ENCODE results near the gene MKRN1.
"Not testable (repeated sequence)": the region's sequence is repeated elsewhere in the genome, so short reads cannot be mapped to it uniquely, and the experiment has no call there.

Gene MKRN1, protein sequence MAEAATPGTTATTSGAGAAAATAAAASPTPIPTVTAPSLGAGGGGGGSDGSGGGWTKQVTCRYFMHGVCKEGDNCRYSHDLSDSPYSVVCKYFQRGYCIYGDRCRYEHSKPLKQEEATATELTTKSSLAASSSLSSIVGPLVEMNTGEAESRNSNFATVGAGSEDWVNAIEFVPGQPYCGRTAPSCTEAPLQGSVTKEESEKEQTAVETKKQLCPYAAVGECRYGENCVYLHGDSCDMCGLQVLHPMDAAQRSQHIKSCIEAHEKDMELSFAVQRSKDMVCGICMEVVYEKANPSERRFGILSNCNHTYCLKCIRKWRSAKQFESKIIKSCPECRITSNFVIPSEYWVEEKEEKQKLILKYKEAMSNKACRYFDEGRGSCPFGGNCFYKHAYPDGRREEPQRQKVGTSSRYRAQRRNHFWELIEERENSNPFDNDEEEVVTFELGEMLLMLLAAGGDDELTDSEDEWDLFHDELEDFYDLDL

DNA sequence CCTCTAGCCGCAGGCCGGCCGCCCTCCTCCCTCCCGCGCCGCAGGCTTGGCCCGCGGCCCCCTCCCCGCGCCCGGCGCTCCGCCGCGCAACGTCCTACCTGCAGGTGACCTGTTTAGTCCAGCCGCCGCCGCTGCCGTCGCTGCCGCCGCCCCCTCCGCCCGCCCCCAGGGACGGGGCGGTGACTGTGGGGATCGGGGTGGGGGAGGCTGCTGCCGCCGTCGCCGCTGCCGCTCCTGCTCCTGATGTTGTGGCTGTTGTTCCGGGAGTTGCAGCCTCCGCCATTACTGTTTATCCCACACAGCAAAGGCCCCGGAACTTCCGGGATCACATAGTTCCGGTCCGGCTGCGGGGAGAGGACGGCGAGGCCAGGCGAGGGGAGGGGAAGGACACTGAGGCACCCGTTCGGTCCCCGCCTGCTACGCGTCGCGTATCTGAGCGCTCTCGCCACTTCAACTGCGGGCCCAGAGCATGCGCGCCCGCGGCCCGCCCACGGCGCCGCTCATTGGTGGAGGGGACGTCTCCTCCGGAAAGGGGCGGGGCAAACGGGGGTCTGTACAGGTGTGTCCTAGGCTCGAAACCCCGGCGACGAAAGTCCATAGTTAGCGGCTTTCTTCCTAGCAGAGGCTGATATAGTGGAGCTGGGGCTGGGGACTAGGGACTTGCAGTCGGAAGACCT lies at the start of gene MKRN1:
Gene MKRN1 (minus strand): TSS at position 444 of the 677 bp plus-strand sequence. CDS start 161 bp downstream, at position 283.
- TF ChIP-seq ZNF274 (IDR thresholded peaks at IDR 0.05; ENCODE audit: low read depth, low read length), result no peak
- peak within 1 kb of the TSS; percentile 94 for H3K4me3 ChIP-seq (ENCODE audit: low read length)

DNA sequence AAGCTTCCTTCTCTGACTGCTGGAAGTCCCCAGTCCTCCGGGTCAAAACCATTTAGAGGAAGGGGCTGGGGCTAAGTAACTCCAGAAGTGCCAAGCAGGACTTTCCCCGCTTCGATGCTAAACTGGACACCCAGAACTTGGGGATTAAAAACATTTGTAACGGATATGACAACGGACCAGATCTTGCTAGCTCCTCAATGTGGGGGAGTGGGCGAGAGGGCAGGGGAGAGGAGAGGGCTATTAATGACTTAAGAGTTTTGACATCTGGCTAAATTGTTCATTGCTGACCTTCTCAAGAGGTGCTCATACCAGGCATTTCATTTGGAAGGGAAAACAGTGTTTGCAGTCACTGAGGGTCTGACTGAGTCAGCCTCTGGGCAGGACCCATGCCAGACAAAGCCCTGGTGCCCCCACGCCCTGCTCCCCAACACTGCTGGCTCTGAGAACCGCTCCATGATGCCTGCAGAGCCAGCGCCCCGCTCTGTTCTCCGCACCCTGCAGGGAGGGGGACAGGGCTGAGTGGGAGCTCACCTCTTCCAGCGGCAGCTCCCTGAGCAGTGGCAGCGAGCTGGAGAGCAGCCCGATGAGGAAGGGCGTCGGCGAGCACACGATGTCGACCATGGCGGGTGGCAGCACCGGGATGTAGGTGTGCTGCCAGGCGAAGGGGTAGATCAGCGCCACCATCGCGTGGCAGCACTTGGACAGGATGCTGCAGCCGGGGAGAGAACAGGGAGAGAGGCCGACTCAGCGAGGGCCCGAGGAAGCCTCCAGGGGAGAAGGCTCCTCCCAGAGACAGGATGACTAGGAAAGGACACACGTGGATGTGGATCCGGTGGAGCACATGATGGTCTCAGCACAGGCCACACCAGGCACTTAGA lies 47.7 kb upstream of the MKRN1 start:
- no peak for TF ChIP-seq ZNF274 (IDR thresholded peaks at IDR 0.05; ENCODE audit: low read depth, low read length)
- no peak overlapping the region for H3K4me3 ChIP-seq (ENCODE audit: low read length)

DNA sequence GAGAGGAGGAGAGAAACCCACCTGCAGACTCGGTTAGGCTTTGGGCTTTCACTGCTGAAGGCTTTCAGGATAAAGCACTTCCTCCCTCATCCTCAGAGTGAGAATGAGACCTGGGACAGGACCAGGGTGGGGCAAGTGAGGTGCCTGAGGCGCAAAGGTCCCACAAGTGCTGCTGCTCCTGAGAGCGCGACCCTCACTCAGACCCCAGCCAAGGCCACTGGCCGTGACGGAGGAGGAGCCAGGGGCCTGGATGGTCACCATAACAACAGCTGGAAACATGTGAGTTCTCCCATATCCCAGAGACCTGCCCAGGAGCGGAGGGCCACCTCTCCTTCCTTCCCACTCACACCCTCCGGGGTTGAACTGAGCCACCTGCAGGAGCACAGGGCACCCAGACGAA lies 46.9 kb upstream of the MKRN1 start:
- no peak for TF ChIP-seq ZNF274 (IDR thresholded peaks at IDR 0.05; ENCODE audit: low read depth, low read length)
- no peak overlapping the region for H3K4me3 ChIP-seq (ENCODE audit: low read length)

DNA sequence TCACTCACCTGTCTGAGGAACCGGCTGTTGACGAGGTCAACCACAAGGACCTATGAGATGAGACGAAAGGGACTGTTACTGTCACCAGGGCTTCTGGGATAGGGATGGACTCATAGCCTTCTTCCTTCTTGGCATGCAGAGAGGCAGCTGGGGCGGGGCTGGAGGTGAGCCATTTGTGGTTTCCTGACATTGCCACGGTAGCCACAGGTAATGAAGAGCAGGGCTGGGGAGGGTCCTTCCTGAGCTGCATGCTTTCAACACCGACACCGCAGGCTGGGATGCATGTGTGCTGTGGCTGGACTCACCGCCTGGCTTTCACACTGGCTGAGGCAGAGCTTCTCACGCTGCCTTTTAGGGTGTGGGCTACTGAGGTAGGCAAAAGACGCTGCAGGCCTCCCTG lies 46.4 kb upstream of the MKRN1 start:
- no peak overlapping the region for H3K4me3 ChIP-seq (ENCODE audit: low read length)
- TF ChIP-seq ZNF274 (IDR thresholded peaks at IDR 0.05; ENCODE audit: low read depth, low read length), result no peak

DNA sequence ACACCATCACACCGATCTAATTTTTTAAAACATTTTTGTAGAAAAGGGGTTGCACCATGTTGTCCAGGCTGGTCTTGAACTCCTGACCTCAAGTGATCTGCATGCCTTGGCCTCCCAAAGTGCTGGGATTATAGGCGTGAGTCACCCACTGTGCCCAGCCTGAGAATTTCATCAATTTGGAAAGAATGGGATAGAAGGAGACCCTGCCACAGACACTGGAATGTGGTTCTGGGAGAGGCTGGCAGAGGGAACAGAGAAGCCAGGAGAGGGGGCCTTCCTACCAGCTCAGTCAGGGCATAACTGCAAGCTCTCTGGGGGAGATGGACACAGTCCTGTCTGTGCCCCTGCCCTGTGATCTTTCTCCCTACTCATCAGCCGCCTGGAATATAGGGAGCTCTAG lies 42.1 kb upstream of the MKRN1 start:
- H3K4me3 ChIP-seq (ENCODE audit: low read length), result no peak overlapping the region
- no peak for TF ChIP-seq ZNF274 (IDR thresholded peaks at IDR 0.05; ENCODE audit: low read depth, low read length)

DNA sequence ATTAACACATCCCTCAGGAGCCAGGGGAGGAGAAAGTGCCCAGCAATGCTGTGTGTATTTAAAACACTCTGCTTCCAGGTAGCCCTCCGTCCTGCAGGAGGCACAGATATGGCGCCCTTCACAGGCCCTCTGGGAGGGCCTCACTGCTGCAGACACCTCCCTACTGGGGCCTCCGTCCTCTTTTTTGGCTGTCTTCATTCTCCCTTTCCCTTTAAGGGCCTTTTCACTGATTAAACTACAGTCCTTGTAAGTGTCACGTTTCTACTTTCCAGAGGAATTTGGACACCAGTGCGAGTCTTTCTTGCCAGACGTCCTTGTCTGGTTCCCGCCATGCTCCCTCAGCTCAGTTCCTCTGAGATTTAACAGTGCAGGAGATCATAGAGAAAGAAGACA lies 39.7 kb upstream of the MKRN1 start:
- H3K4me3 ChIP-seq (ENCODE audit: low read length), result no peak overlapping the region
- TF ChIP-seq ZNF274 (IDR thresholded peaks at IDR 0.05; ENCODE audit: low read depth, low read length), result no peak

DNA sequence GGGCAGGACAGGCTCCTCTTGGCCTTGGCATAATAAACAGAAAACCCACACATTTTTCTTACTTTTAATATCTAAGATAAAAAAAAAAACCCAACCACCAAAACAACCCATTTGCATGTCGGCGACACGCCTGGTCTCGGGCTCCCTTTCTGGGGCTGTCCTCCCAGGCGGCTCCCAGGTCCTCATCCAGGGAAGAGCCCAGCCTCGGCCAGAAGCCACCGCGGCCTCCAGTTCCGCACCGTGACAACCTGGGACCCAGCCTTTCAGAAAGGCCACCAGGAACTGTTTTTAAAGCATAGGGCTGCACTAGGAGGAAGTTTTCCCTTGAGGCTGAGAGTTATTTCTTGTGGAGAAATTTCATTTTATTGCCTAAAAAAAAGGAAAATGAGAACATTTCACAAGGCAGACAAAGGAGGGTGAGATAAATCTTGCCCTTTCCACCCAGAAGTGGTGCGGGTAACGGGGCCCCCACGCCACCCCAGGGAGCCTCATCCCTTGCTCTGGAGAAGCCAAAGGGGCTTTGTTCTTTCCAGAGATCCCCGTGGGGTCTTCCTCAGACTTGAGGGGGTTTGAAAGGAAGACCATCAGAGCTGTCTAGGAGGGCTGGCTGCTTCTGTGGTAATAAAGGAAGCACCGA lies 39.2 kb upstream of the MKRN1 start:
- TF ChIP-seq ZNF274 (IDR thresholded peaks at IDR 0.05; ENCODE audit: low read depth, low read length), result no peak
- no peak overlapping the region for H3K4me3 ChIP-seq (ENCODE audit: low read length)

DNA sequence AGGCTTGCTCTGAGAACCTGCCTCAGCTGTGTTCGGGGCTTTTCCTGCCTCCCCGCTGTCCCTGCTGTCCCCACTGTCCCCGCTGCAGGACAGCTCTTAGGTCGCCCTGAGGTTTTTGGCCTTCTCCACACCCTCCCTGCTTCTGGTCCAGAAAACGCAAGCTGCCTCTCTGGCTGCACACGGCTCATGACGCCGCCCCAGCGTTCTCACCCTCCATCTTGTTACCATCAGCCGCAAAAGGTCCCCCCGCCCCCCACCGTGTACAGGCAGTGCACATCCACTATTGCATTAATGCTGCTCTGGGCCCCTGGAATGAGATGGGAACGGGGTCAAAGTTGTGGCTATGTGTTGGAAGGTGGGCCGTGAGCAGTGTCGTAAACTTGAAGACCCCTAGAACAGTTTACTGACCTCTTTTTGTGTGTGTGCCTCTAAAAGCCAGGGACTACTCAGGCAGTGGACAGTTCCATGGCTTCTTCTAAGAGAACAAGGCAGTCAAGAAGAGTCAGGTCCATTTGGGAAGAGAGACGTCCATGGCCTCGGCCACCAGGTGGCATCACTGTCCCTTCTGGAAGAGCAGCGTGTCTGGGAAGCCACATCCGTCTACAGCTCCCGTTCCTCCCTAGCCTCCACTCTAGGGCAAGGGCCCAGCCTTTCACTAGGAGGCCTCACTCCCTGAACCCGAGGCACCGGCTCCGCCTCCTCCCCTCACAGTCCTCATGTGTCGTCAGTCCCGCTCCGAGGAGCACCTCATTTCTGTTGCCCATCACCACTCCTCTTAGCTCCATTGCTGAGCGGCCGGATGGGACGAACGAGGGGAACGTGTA lies 38.5 kb upstream of the MKRN1 start:
- TF ChIP-seq ZNF274 (IDR thresholded peaks at IDR 0.05; ENCODE audit: low read depth, low read length), result no peak

DNA sequence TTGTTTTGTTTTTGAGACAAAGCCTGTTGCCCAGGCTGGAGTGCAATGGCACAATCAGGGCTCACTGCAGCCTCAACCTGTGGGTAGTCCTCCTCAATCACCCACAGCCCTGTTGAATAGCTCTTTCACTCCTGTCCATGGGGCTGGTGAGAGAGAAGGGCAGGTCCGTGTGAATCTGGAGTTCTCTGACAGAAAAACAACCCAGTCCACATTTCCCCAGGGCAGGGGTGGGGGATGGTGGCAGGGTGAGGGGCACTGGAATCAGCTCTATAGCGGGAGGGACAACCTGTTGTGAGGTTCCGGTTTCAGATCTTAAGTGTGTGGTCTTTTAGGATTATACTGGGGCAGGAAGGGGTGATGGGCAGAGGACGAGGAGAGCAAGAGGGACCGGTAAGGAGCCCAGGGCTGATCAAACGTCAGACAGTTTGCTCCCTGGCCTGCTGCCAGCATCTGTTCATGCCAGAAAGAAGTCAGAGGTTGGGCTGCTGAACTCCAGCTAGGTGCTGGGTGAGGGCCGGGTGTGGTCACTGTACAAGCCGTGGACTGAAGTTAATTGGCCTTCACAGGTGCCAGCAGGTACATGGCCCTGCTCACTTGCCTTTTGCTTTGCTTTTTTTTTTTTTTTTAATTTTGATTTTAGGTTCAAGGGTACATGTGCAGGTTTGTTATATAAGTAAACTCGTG lies 33.2 kb upstream of the MKRN1 start:
- no peak for TF ChIP-seq ZNF274 (IDR thresholded peaks at IDR 0.05; ENCODE audit: low read depth, low read length)
- H3K4me3 ChIP-seq (ENCODE audit: low read length), result no peak overlapping the region

More for the DNA sequence above, 38.5 kb upstream of the MKRN1 start:
- no peak overlapping the region for H3K4me3 ChIP-seq (ENCODE audit: low read length)

DNA sequence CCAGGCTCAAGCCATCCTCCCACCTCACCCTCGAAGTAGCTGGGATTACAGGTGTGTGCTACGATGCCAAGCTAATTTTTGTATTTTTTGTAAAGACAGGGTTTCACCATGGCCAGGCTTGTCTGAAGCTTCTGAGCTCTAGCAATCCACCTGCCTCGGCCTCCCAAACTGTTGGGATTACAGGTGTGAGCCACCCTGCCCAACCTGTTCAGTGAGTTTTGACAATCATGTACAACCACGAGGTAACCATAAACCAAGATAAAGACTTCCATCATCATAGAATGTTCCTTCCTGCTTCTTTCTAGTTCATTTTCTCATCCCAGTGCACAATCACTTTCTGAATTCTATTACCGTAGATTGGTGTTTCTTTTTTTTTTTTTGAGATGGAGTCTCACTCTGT lies 30.5 kb upstream of the MKRN1 start:
- TF ChIP-seq ZNF274 (IDR thresholded peaks at IDR 0.05; ENCODE audit: low read depth, low read length), result no peak
- H3K4me3 ChIP-seq (ENCODE audit: low read length), result no peak overlapping the region

DNA sequence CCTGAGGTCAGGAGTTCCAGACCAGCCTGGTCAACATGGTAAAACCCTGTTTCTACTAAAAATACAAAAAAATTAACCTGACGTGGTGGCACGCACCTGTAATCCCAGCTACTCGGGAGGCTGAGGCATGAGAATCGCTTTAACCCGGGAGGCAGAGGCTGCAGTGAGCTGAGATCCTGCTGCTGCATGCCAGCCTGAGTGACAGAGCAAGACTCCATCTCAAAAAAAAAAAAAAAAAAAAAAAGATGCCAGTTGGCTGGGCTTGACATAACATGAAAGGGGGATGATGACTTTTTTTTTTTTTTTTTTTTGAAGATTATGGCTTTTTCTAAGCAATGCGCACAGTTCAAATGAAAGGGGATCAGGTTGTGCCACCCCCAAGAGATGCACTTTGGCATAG lies 28.3 kb upstream of the MKRN1 start:
- not testable (repeated sequence) for H3K4me3 ChIP-seq (ENCODE audit: low read length)

DNA sequence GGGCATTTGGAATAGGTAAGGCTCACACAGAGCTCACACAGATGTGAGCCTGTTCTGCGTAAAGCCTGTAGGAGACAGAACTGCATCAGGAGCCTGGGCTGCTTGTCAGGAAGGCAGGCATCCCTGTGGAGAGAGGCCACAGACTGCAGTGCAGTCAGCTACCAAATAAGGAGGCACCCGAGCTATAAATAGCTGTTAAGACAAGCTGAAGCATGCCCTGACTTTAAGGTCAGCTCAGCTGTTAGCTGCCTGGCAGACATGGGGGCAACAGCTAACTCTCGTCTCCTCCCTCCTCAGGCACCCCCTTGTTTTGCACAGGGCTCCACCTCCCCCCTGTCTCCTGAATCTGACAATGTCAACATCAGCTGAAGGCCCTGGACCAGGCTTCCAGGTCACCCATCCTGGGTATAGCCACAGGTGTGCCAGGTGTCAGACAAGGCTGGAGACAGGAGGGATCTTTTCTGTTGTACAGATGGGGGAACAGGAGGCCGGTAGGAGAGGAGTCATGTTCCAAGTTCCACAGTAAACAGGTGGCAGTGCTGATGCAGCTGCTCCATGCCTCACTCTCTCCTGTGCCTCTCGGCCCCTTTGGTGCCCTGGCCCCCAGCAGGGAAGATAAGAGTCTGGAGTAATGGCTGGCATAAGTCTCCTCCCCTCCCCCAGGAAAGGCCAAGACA lies 27.6 kb upstream of the MKRN1 start:
- H3K4me3 ChIP-seq (ENCODE audit: low read length), result no peak overlapping the region

More for the DNA sequence above, 27.6 kb upstream of the MKRN1 start:
- no peak for TF ChIP-seq ZNF274 (IDR thresholded peaks at IDR 0.05; ENCODE audit: low read depth, low read length)

All from GM08714 (cell line).